Iris pigment epithelial cell (primary cell): ENCODE results near the gene MAST1.
"Not testable (repeated sequence)": the region's sequence is repeated elsewhere in the genome, so short reads cannot be mapped to it uniquely, and the experiment has no call there.

Experiments used
- DNase-seq: peaks from one replicate; pipeline ENCODE4 v3.0.0-alpha.2; 2011; ENCODE audit warnings: low read depth

Gene MAST1

GRCh38 chr19:12838182-12838885 lies at the start of gene MAST1:
MAST1 (plus strand) TSS chr19:12838515; CDS start chr19:12838573, 58 bp downstream.
- no peak for DNase-seq

GRCh38 chr19:12788682-12789097 lies 49.6 kb upstream of the MAST1 start:
- peak; percentile 78 for DNase-seq

GRCh38 chr19:12789098-12789903 lies 49.0 kb upstream of the MAST1 start:
- DNase-seq: peak; percentile 36

- peak; percentile 97 for DNase-seq
Observed at GRCh38 chr19:12789904-12790619, 48.3 kb upstream of the MAST1 start.

- DNase-seq: no peak
Observed at GRCh38 chr19:12790628-12791344, 47.5 kb upstream of the MAST1 start.

- peak; percentile 97 for DNase-seq
Observed at GRCh38 chr19:12791345-12792050, 46.8 kb upstream of the MAST1 start, which contains the start of gene JUNB. JUNB (plus strand) TSS chr19:12791486; CDS start chr19:12791772, 286 bp downstream.

- DNase-seq: peak; percentile 53
Observed at GRCh38 chr19:12792051-12792852, 46.1 kb upstream of the MAST1 start.

- no peak for DNase-seq
Observed at GRCh38 chr19:12792853-12793289, 45.4 kb upstream of the MAST1 start.

- peak; percentile 91 for DNase-seq
Observed at GRCh38 chr19:12793290-12794195, 44.8 kb upstream of the MAST1 start.

GRCh38 chr19:12794196-12794941 lies 43.9 kb upstream of the MAST1 start:
- peak; percentile 46 for DNase-seq

- DNase-seq: no peak
Observed at GRCh38 chr19:12794971-12795381, 43.3 kb upstream of the MAST1 start.

GRCh38 chr19:12796146-12797071 lies 41.9 kb upstream of the MAST1 start:
- DNase-seq: peak; percentile 67

GRCh38 chr19:12797141-12797587 lies 41.2 kb upstream of the MAST1 start:
- no peak for DNase-seq

- not testable (repeated sequence) for DNase-seq
Observed at GRCh38 chr19:12797607-12798006, 40.7 kb upstream of the MAST1 start.

- no peak for DNase-seq
Observed at GRCh38 chr19:12799742-12800465, 38.4 kb upstream of the MAST1 start.

GRCh38 chr19:12800466-12800770 lies 37.9 kb upstream of the MAST1 start:
- DNase-seq: no peak
